RWPE1 (cell line): Measurements from ENCODE around the gene NRG3.
A peak's percentile ranks its signal among the peaks of the same experiment; 100 is the strongest.

Experiments
- CTCF ChIA-PET: fragments of 350-600 bp; sonication (Branson Sonifier 250); formaldehyde crosslinking; extraction: SDS; loops from one replicate; lab custom pipeline; 2021; lab: Yijun Ruan, JAX
- POLR2A ChIA-PET: fragments of 400-600 bp; formaldehyde crosslinking; extraction: SDS; loops from one replicate; lab custom pipeline; 2020; ENCODE audit warnings: antibody characterized with exemption; ENCODE audit not compliant: low non-redundant PET; lab: Yijun Ruan, JAX
- DNase-seq: peaks from one replicate; pipeline ENCODE4 v3.0.0; 2012; ENCODE audit warnings: low spot score
- H3K27ac ChIP-seq: fragments of 450-650 bp; 2 replicates; pipeline ENCODE4 v1.5.1; 2017
- TF ChIP-seq, protein P1 (sequence below): fragments of 450-650 bp; conservative IDR thresholded peaks from 2 replicates; pipeline ENCODE4 v1.5.1; 2017; ENCODE audit warnings: low read depth, mild to moderate bottlenecking

The NRG3 gene

GRCh38 chr10:82796510-82796909, 921.5 kb downstream of the NRG3 start:
- no peak for DNase-seq
- CTCF ChIA-PET = interaction anchor here (0.6 to 1.8 kb wide), 6 partner anchors 173 to 1301 kb away, joined by 3 to 8 read pairs (median 4); no protein-coding TSS in a partner anchor

GRCh38 chr10:82801289-82801688, 926.3 kb downstream of the NRG3 start:
- POLR2A ChIA-PET = no interaction called here
- CTCF ChIA-PET = interaction anchor here (0.7 to 1.2 kb wide), 2 partner anchors 721 to 1117 kb away, joined by 3 read pairs; no protein-coding TSS in a partner anchor

More at GRCh38 chr10:82796510-82796909, 921.5 kb downstream of the NRG3 start:
- TF ChIP-seq, protein P1, sequence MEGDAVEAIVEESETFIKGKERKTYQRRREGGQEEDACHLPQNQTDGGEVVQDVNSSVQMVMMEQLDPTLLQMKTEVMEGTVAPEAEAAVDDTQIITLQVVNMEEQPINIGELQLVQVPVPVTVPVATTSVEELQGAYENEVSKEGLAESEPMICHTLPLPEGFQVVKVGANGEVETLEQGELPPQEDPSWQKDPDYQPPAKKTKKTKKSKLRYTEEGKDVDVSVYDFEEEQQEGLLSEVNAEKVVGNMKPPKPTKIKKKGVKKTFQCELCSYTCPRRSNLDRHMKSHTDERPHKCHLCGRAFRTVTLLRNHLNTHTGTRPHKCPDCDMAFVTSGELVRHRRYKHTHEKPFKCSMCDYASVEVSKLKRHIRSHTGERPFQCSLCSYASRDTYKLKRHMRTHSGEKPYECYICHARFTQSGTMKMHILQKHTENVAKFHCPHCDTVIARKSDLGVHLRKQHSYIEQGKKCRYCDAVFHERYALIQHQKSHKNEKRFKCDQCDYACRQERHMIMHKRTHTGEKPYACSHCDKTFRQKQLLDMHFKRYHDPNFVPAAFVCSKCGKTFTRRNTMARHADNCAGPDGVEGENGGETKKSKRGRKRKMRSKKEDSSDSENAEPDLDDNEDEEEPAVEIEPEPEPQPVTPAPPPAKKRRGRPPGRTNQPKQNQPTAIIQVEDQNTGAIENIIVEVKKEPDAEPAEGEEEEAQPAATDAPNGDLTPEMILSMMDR = peak; percentile 22; the same call in 1 of the 2 replicates
- no peak overlapping the region for H3K27ac ChIP-seq
- POLR2A ChIA-PET = no interaction called here

DNA sequence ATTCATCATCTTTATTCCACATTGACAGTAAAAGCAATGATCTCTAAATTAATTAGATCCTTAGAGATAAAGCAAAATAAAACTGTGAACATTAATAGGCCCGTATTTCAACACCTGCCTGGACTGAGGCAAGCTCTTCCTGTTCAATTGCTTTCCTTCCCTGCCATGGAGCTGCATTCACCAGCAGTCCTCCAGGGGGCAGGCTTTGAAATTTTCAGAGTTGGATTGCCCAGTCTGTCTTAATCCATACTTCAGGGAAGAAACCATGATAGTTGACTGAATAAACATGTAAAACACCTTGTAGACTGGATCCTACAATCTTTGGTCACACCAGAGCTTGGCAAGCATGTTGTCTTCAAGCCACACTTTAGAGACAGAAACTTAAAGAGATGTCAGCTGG, 936.6 kb downstream of the NRG3 start:
- no peak for DNase-seq
- ChIA-PET CTCF (no interaction called here), POLR2A (no interaction called here)
- H3K27ac ChIP-seq = no peak overlapping the region
- TF ChIP-seq, protein P1 = no peak

More at GRCh38 chr10:82801289-82801688, 926.3 kb downstream of the NRG3 start:
- no peak for DNase-seq
- no peak overlapping the region for H3K27ac ChIP-seq
- TF ChIP-seq, protein P1 = no peak

DNA sequence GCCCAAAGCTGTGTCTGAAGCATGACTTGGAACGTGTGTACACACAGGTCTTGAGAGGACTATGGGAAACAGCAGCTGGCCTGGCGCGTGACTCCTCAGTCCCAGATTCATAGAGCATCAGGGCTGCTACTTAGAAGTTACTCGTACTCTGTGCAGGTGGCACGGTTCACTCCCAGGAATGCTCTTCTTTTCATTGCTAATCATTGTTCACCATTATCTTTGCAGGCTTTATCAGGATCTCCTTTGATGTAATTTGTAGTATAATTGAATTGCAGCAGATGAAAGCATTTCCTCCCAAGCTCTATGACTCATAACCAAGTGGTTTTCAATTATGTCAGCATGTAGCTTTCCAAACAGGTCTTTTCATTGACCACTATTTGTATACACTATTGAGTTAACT, 938.9 kb downstream of the NRG3 start:
- TF ChIP-seq, protein P1 = no peak
- H3K27ac ChIP-seq = no peak overlapping the region
- POLR2A ChIA-PET = no interaction called here
- DNase-seq = no peak
- CTCF ChIA-PET = no interaction called here

DNA sequence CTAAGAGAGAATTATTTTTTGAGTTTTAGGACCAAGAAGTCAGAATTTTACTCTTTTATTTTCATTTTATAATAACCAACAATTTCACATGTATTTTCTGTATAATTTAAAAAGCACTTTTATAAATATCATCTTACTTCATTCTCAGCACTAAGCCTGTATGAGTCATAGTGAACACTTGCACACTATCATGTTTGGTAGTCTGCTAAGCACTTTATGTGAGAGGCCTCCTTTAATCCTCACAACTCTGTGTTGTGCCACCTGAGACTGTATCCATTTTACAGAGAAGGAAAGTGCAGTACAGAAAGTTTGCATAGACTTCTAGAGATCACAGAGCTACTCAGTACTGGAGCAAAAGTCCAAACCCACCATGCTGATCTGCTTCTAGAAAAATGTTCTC, 939.6 kb downstream of the NRG3 start:
- POLR2A ChIA-PET = no interaction called here
- no peak for DNase-seq
- TF ChIP-seq, protein P1 = no peak
- H3K27ac ChIP-seq = no peak overlapping the region
- CTCF ChIA-PET = no interaction called here

- ChIA-PET POLR2A (no interaction called here), CTCF (no interaction called here)
- TF ChIP-seq, protein P1 = no peak
- no peak overlapping the region for H3K27ac ChIP-seq
- no peak for DNase-seq
Measured at GRCh38 chr10:82815680-82816079, 940.7 kb downstream of the NRG3 start.
